HL-60 (cell line): ENCODE data around the gene ZNF282.

ENCODE experiments used
- DNase-seq, 2 experiments: peaks; one replicate each; pipeline ENCODE4 v3.0.0-alpha.2; 2010 to 2020; ENCODE audit warnings: low read depth in 1 of 2, low spot score in 1 of 2
- H3K27ac ChIP-seq: fragments of 250-450 bp; sonication (Bioruptor Pico); replicated peaks from 2 replicates; pipeline ENCODE4 v1.5.1; 2020; ENCODE audit warnings: mild to moderate bottlenecking, moderate library complexity
- H3K27me3 ChIP-seq: fragments of 250-450 bp; sonication (Bioruptor Pico); 2 replicates; pipeline ENCODE4 v1.5.1; 2021; ENCODE audit warnings: mild to moderate bottlenecking, moderate library complexity; ENCODE audit not compliant: insufficient read depth, poor library complexity, severe bottlenecking
- H3K4me3 ChIP-seq: replicated peaks from 2 replicates; pipeline ENCODE4 v1.5.1; 2011; ENCODE audit warnings: mild to moderate bottlenecking, control low read depth, low read length; ENCODE audit not compliant: insufficient read depth
- CTCF ChIP-seq: IDR thresholded peaks from one replicate; pipeline ENCODE4 v1.5.1; 2011; ENCODE audit warnings: low read length, control low read depth, inconsistent platforms; ENCODE audit not compliant: insufficient read depth
- GABPA ChIP-seq: IDR thresholded peaks from 2 replicates; pipeline ENCODE4 v1.6.1; 2012; ENCODE audit warnings: low read depth
- POLR2AphosphoS5 ChIP-seq: IDR thresholded peaks from 2 replicates; pipeline ENCODE4 v1.6.1; 2012; ENCODE audit warnings: low read depth
- SPI1 ChIP-seq: IDR thresholded peaks from 2 replicates; pipeline ENCODE4 v1.6.1; 2012; ENCODE audit warnings: low read depth, mild to moderate bottlenecking, borderline replicate concordance
- TF ChIP-seq, protein P1 (sequence below): IDR thresholded peaks from 2 replicates; pipeline ENCODE4 v1.6.1; 2012; ENCODE audit warnings: low read depth; ENCODE audit not compliant: insufficient replicate concordance

The ZNF282 gene

DNA sequence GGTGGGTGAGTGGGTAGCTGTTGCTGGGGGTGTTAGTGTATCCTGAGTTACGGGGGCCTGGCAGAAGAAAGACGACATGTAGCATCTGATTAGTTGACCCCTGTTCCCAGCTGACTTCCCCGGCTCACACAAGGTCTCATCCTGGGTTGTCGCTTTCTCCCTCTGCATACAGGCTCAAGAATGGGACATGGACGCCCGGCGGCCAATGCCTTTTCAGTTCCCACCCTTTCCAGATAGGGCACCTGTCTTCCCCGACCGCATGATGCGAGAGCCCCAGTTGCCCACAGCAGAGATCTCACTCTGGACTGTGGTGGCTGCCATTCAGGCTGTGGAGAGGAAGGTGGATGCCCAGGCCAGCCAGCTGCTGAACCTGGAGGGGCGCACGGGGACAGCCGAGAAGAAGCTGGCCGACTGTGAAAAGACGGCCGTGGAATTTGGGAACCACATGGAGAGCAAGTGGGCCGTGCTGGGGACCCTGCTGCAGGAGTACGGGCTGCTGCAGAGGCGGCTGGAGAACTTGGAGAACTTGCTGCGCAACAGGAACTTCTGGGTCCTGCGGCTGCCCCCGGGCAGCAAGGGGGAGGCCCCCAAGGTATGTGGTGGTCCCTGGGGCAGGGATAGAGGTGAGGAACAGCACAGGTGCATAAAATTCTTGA is 2.9 kb downstream of the ZNF282 start:
- Histone ChIP-seq H3K4me3 (no peak overlapping the region), H3K27ac (no peak overlapping the region), H3K27me3 (no peaks in the 10 kb centered on the region)
- TF ChIP-seq SPI1: no peak
- TF ChIP-seq, protein P1, sequence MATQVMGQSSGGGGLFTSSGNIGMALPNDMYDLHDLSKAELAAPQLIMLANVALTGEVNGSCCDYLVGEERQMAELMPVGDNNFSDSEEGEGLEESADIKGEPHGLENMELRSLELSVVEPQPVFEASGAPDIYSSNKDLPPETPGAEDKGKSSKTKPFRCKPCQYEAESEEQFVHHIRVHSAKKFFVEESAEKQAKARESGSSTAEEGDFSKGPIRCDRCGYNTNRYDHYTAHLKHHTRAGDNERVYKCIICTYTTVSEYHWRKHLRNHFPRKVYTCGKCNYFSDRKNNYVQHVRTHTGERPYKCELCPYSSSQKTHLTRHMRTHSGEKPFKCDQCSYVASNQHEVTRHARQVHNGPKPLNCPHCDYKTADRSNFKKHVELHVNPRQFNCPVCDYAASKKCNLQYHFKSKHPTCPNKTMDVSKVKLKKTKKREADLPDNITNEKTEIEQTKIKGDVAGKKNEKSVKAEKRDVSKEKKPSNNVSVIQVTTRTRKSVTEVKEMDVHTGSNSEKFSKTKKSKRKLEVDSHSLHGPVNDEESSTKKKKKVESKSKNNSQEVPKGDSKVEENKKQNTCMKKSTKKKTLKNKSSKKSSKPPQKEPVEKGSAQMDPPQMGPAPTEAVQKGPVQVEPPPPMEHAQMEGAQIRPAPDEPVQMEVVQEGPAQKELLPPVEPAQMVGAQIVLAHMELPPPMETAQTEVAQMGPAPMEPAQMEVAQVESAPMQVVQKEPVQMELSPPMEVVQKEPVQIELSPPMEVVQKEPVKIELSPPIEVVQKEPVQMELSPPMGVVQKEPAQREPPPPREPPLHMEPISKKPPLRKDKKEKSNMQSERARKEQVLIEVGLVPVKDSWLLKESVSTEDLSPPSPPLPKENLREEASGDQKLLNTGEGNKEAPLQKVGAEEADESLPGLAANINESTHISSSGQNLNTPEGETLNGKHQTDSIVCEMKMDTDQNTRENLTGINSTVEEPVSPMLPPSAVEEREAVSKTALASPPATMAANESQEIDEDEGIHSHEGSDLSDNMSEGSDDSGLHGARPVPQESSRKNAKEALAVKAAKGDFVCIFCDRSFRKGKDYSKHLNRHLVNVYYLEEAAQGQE: no peak
- no peak for TF ChIP-seq POLR2AphosphoS5
- no peak for DNase-seq

DNA sequence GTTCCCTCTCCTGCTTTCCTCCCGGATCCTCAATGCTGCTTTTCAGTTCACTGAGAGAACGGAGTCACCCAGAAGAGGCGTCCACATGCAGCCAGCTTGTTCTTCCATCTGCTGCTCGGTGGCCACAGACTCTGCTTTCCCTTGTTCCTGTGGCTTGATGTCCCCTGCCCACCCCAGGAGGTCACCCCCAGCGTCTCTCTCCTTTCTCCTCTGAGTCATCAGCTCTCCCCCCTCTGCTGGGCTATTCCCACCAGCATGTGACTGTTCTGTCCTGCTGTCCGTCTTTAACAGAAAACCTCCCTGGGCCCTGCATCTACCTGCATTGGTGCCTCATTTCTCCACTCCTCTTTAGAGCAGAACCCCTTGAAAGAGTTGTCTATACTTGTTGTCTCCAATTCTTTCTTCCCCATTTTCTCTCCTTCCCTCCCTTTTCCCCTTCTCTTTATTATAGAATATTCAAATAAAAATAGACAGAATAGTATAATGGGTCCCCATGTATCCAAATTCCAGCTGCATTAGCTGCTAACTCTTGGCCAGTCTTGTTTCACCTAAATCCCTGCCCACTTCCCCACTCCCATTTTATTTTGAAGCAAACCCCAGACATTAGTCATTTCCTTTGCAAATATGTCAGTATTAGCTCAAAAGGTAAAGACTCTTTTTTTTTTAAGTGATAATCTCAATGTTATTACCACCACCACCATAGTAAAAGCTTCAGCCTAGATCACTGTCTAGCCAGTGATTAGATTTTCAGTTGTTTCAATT is 4.1 kb downstream of the ZNF282 start:
- DNase-seq: no peak

DNA sequence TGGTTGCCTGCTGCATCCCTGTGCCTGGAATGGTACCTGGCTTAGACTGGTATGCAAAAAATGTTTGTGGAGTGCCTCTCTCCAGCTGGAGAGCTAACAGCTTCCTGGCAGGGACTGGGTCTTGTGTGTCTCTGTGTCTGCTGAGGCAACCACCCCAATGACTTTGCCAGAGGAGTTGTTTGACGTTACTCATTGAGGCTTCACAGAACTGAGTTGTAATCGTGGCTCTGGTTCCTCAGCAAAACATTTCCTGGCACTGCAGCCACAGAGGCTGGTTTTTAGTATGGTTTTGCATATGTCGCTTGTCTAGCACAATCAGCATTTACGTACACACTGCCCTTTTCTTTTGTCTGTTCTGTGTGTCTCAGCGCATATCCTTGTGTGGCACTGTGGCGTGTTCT is 7.5 kb downstream of the ZNF282 start:
- TF ChIP-seq SPI1 (no peak), POLR2AphosphoS5 (no peak), CTCF (no peak), GABPA (no peak)
- TF ChIP-seq, protein P1: no peak
- DNase-seq: no peak
- H3K27me3 ChIP-seq: no peaks in the 10 kb centered on the region
- no peak overlapping the region for H3K4me3 ChIP-seq
- H3K27ac ChIP-seq: no peak overlapping the region

More for the DNA sequence above, 4.1 kb downstream of the ZNF282 start:
- no peak overlapping the region for H3K4me3 ChIP-seq
- no peak for TF ChIP-seq GABPA
- TF ChIP-seq, protein P1: no peak
- no peak for TF ChIP-seq SPI1
- no peak for TF ChIP-seq CTCF
- no peak for TF ChIP-seq POLR2AphosphoS5
- H3K27ac ChIP-seq: no peak overlapping the region
- no peaks in the 10 kb centered on the region for H3K27me3 ChIP-seq
